Eye (tissue), 1 donor: ENCODE results near the gene MZF1.
"Not testable (repeated sequence)": the region's sequence is repeated elsewhere in the genome, so short reads cannot be mapped to it uniquely, and the experiment has no call there.

Experiments
- DNase-seq: peaks from one replicate; pipeline ENCODE4 v3.0.0-alpha.2; 2015

MZF1 gene

GRCh38 chr19:58572818-58573657, at the start of gene MZF1:
Gene MZF1 (minus strand): TSS chr19:58573335. CDS start chr19:58571389, 1,946 bp downstream.
- peak; percentile 100 for DNase-seq

GRCh38 chr19:58607213-58607612, 34.1 kb upstream of the MZF1 start:
- peak; percentile 21 for DNase-seq

- DNase-seq, result not testable (repeated sequence)
Observed at GRCh38 chr19:58606251-58606896, 33.2 kb upstream of the MZF1 start.

GRCh38 chr19:58586133-58586765, 13.1 kb upstream of the MZF1 start:
- no peak for DNase-seq

GRCh38 chr19:58585442-58586132, 12.5 kb upstream of the MZF1 start:
- no peak for DNase-seq

GRCh38 chr19:58584498-58585441, 11.6 kb upstream of the MZF1 start:
- no peak for DNase-seq

- no peak for DNase-seq
Observed at GRCh38 chr19:58582985-58583384, 9.8 kb upstream of the MZF1 start.

GRCh38 chr19:58581227-58582141, 8.3 kb upstream of the MZF1 start:
- DNase-seq, result peak; percentile 92

- no peak for DNase-seq
Observed at GRCh38 chr19:58579473-58580142, 6.5 kb upstream of the MZF1 start.

GRCh38 chr19:58578012-58578925, 5.1 kb upstream of the MZF1 start:
- DNase-seq, result no peak

GRCh38 chr19:58577581-58577980, 4.4 kb upstream of the MZF1 start:
- DNase-seq, result not testable (repeated sequence)

- peak; percentile 98 for DNase-seq
Observed at GRCh38 chr19:58575183-58576041, 2.3 kb upstream of the MZF1 start.

- no peak for DNase-seq
Observed at GRCh38 chr19:58573658-58574164, 576 bp upstream of the MZF1 start.

- DNase-seq, result no peak
Observed at GRCh38 chr19:58572026-58572817, 913 bp downstream of the MZF1 start.

- DNase-seq, result no peak
Observed at GRCh38 chr19:58571575-58571947, 1.6 kb downstream of the MZF1 start.

GRCh38 chr19:58570770-58571574, 2.2 kb downstream of the MZF1 start:
- DNase-seq, result no peak
